ENCODE measurements around the gene RPL7L1.
"Not testable (repeated sequence)": the region's sequence is repeated elsewhere in the genome, so short reads cannot be mapped to it uniquely, and the experiment has no call there.

GRCh38 chr6:42888201-42888600 is 8.8 kb downstream of the RPL7L1 start:
- TF ChIP-seq, protein P1, sequence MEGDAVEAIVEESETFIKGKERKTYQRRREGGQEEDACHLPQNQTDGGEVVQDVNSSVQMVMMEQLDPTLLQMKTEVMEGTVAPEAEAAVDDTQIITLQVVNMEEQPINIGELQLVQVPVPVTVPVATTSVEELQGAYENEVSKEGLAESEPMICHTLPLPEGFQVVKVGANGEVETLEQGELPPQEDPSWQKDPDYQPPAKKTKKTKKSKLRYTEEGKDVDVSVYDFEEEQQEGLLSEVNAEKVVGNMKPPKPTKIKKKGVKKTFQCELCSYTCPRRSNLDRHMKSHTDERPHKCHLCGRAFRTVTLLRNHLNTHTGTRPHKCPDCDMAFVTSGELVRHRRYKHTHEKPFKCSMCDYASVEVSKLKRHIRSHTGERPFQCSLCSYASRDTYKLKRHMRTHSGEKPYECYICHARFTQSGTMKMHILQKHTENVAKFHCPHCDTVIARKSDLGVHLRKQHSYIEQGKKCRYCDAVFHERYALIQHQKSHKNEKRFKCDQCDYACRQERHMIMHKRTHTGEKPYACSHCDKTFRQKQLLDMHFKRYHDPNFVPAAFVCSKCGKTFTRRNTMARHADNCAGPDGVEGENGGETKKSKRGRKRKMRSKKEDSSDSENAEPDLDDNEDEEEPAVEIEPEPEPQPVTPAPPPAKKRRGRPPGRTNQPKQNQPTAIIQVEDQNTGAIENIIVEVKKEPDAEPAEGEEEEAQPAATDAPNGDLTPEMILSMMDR (IDR thresholded peaks at IDR 0.05) = not testable (repeated sequence)
- not testable (repeated sequence) for TF ChIP-seq POLR2A (IDR thresholded peaks at IDR 0.05)
